A549 (cell line): Measurements from ENCODE around the gene VDR.

Experiments
- BHLHE40 ChIP-seq: IDR thresholded peaks from 2 replicates; pipeline ENCODE4 v1.6.1; 2012; ENCODE audit warnings: low read depth, low read length, inconsistent platforms
- CEBPB ChIP-seq, 2 experiments: fragments of >200 bp in 1 of 2; sonication (Bioruptor Twin) in 1 of 2; formaldehyde crosslinking in 1 of 2; IDR thresholded peaks; 2 replicates each; pipeline ENCODE4 v1.6.1; 2012 to 2016
- CHD2 ChIP-seq: fragments of 150-350 bp; IDR thresholded peaks from 2 replicates; pipeline ENCODE4 v1.6.1; 2014; ENCODE audit warnings: low read length; ENCODE audit not compliant: partially characterized antibody
- CTCF ChIP-seq: fragments of >200 bp; sonication (Bioruptor Twin); formaldehyde crosslinking; IDR thresholded peaks from 3 replicates; pipeline ENCODE4 v1.5.1; 2016
- JUNB ChIP-seq: fragments of >200 bp; sonication (Bioruptor Twin); formaldehyde crosslinking; IDR thresholded peaks from 2 replicates; pipeline ENCODE4 v1.6.1; 2016
- MAFK ChIP-seq: fragments of 450-650 bp; IDR thresholded peaks from 2 replicates; pipeline ENCODE4 v1.6.1; 2014; ENCODE audit not compliant: partially characterized antibody
- POLR2A ChIP-seq: IDR thresholded peaks from 2 replicates; pipeline ENCODE4 v1.6.1; 2012; ENCODE audit warnings: mild to moderate bottlenecking, low read length
- SMC3 ChIP-seq: fragments of >200 bp; sonication (Bioruptor Twin); formaldehyde crosslinking; IDR thresholded peaks from 3 replicates; pipeline ENCODE4 v1.6.1; 2018; ENCODE audit warnings: inconsistent platforms
- ZC3H11A ChIP-seq: fragments of 450-650 bp; IDR thresholded peaks from 2 replicates; pipeline ENCODE4 v1.6.1; 2014; ENCODE audit warnings: antibody characterized with exemption, mild to moderate bottlenecking
- ZNF302 ChIP-seq: fragments of 250-450 bp; sonication (Bioruptor Pico); IDR thresholded peaks from 2 replicates; pipeline ENCODE4 v1.9.0; 2021; ENCODE audit warnings: inconsistent platforms, mild to moderate bottlenecking, moderate library complexity

DNA sequence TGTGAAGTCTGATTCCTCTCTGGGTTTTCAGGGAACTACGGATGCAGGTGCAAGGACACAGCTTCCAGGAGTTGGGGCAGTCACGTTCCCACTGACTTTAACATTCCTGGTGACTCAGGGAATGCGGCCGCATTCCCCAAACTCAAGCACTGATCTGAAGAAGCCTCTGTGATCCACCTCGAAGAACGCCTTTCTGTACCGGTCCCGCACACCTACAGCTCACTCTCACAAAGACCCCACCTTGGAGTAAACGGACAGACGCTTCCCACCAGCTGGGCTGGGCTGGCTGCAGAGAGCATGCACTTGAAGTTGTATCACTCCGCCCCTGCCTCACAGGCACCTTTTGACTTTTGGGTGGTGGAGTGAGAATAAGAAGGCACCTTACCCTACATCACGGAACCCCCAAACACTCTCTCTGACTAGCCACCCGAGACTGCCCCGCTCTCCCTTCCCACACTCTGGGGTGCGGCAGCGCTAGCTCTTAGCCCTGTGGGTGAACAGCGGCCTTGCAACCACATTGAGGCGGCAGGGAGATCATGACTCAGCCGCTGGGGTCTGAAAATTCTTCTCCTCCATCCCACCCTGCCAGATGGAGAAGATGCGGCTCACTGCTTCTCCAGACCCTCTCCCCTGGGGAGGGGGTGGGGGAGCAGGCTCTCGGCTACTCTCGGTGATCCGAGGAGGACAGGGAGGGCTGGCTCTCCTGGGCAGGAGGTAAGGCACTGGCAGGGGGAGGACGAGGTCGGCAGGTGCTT, 61.4 kb downstream of the VDR start:
- TF ChIP-seq CTCF (no peak), ZC3H11A (no peak), BHLHE40 (no peak), POLR2A (no peak), MAFK (no peak), SMC3 (no peak), CEBPB (IDR thresholded peaks at IDR 0.05) (no peak), CHD2 (no peak), ZNF302 (CRISPR knock-in tag) (no peak), JUNB (no peak)
